Ovary (tissue), 9 donors: ENCODE measurements around the gene C4BPA. TPM values are rescaled to one million over a fixed set of nuclear protein-coding genes. Genes with fewer than 3 reads are reported as not detected.

Experiments
- DNase-seq, 5 donors: peaks; one replicate each; pipeline ENCODE4 v3.0.0-alpha.2; 2019 to 2020
- H3K27ac ChIP-seq, 2 donors: fragments of 200-600 bp; one replicate each; pipeline versions ENCODE4 v1.5.1 to v1.8.0; 2019 to 2022
- H3K27me3 ChIP-seq: fragments of 200-600 bp; one replicate; pipeline ENCODE4 v1.8.0; 2022
- H3K36me3 ChIP-seq: fragments of 200-600 bp; sonication (generic); one replicate; pipeline ENCODE4 v1.5.1; 2019
- H3K4me1 ChIP-seq: one replicate; pipeline ENCODE4 v1.8.1; 2013; ENCODE audit warnings: mild to moderate bottlenecking, moderate library complexity; ENCODE audit not compliant: insufficient read depth
- H3K4me3 ChIP-seq: fragments of 200-600 bp; sonication (generic); one replicate; pipeline ENCODE4 v1.5.1; 2017
- H3K9me3 ChIP-seq, 2 donors: fragments of 200-600 bp in 1 of 2; sonication (generic) in 1 of 2; one replicate each; pipeline versions ENCODE4 v1.5.1 to v1.8.1; 2013 to 2019; ENCODE audit warnings: mild to moderate bottlenecking in 1 of 2, moderate library complexity in 1 of 2
- EP300 ChIP-seq: sonication (generic); formaldehyde crosslinking; IDR thresholded peaks from one replicate; pipeline ENCODE4 v1.6.1; 2017; ENCODE audit warnings: antibody characterized with exemption
- POLR2A ChIP-seq: fragments of 450-650 bp; IDR thresholded peaks from one replicate; pipeline ENCODE4 v1.6.1; 2017; ENCODE audit warnings: antibody characterized with exemption, mild to moderate bottlenecking, moderate library complexity
- WGBS, 3 donors: extraction: QIAGEN DNeasy Blood & Tissue Kit in 1 of 3; methylation state at CpG; one replicate each; pipeline versions ENCODE4 v1.1.5 to v1.1.7; 2013 to 2017; 5-methylcytosine and 5-hydroxymethylcytosine counted together
- intact Hi-C, 4 donors: fragments of 100-400 bp; cut with DNase I; formaldehyde crosslinking; loops; one replicate each; pipeline versions ENCODE4 v1.11.0 to v1.15.1; 2022 to 2023
- polyA plus RNA-seq, 2 donors: library from polyadenylated mRNA; stranded (reverse); fragments of 200-250 nt in 1 of 2; fragments of 350-450 nt in 1 of 2; fragmentation: Illumina TruSeq in 1 of 2; extraction: RNeasy Lipid Tissue Mini Kit (QIAGEN cat#74804) in 1 of 2; gene quantifications; one replicate each; pipeline ENCODE4 v1.2.3, GENCODE V29; 2013 to 2014
- total RNA-seq, 7 donors: library from RNA; depleted of rRNA in 2 of 7; stranded (reverse); fragments of >200 nt in 2 of 7; fragmentation: NEBNext Ultra II Directional in 3 of 7; extraction: Animal tissue kit (Norgen Biotek cat#: 25700) in 3 of 7; gene quantifications; one replicate each; pipeline versions ENCODE4 v1.1.0 to v1.2.4, GENCODE V29; 2016 to 2023
- TF ChIP-seq, protein P1 (sequence below), 3 donors: fragments of 450-650 bp in 2 of 3; fragments of 200-600 bp in 1 of 3; IDR thresholded peaks; one replicate each; pipeline versions ENCODE4 v1.5.1 to v1.8.0; 2016 to 2022; ENCODE audit warnings: antibody characterized with exemption in 3 of 3, mild to moderate bottlenecking in 1 of 3
- donor health status: DM: no; HTN: no; CAD: no; lungs with moderate emphysema.
- donor health status: DM: no; HTN: no; CAD: no.
- donor health status: Bipolar disorder and iron deficiency.
- donor health status: DM: yes; HTN: yes; CAD: no.
- donor health status: DM: no; HTN: no; CAD: no.
- donor health status: DM: yes; HTN: yes; CAD: no.

C4BPA gene
- total and polyA plus RNA-seq, 9 donors = 0.23 to 3.5 (median 1.1) TPM

DNA sequence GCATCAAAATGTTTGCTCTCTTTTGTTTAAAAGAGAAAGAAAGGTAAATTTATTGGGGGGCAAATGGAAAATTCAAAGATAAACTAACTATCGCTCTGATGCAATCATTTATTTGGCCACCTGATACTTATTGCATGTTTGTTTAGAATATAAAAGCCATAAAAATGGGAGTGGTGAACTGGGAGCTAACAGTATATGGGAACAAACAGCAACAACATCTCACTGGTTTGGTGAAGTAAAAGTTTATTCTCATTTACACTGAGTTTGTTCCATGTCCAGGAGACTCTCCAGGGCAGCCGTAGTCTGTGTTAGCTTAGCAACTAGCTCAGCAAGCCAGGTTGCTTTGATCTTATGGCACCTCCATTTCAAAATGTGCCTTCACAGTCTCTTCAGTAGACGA, 20.4 kb downstream of the C4BPA start:
- DNase-seq = no peak
- Histone ChIP-seq H3K36me3 (no peaks in the 10 kb centered on the region), H3K27ac (no peak overlapping the region), H3K4me1 (no peaks in the 10 kb centered on the region), H3K27me3 (no peaks in the 10 kb centered on the region), H3K4me3 (no peak overlapping the region), H3K9me3 (peaks cover 0 to 9% of the 10 kb centered on the region in 2 donors)
- TF ChIP-seq, protein P1, sequence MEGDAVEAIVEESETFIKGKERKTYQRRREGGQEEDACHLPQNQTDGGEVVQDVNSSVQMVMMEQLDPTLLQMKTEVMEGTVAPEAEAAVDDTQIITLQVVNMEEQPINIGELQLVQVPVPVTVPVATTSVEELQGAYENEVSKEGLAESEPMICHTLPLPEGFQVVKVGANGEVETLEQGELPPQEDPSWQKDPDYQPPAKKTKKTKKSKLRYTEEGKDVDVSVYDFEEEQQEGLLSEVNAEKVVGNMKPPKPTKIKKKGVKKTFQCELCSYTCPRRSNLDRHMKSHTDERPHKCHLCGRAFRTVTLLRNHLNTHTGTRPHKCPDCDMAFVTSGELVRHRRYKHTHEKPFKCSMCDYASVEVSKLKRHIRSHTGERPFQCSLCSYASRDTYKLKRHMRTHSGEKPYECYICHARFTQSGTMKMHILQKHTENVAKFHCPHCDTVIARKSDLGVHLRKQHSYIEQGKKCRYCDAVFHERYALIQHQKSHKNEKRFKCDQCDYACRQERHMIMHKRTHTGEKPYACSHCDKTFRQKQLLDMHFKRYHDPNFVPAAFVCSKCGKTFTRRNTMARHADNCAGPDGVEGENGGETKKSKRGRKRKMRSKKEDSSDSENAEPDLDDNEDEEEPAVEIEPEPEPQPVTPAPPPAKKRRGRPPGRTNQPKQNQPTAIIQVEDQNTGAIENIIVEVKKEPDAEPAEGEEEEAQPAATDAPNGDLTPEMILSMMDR (IDR thresholded peaks at IDR 0.05) = no peak
- TF ChIP-seq POLR2A = no peak
- no peak for TF ChIP-seq EP300
- 87 to 96% (median 96%) methylated on average over 3 of the region's 3 CpGs for WGBS, 3 donors
- intact Hi-C loops = no loop called here

DNA sequence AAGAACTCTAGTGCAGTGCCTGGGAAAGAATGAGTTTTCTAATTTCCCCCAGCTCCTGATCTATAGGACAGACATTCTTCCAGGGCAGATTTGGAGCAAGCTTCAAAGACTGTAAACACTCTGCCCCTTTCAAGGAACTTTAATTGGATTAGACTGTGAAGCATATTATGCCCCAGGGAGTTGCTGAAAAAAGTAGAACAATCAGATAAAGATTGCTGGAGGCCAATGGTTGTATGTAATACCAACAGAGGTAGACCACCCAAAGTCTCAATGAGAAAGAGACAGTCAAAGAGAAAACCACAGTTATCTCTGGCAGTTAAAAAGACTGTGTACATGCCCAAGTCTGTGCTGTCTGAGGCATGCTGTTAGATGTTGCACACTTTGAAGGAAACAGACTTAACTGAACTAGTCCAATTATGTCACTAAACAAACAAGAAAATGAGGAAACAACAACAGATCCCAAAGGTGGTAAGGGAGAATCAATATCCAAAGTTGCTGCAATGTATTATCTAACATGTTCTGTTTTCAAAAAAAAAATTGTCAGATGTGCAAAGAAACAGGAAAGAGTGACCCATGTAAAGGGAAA, 24.4 kb downstream of the C4BPA start:
- TF ChIP-seq POLR2A = no peak
- TF ChIP-seq, protein P1 (IDR thresholded peaks at IDR 0.05) = no peak
- no peak for TF ChIP-seq EP300
- DNase-seq = no peak
- H3K9me3 ChIP-seq = peaks cover 0 to 9% of the 10 kb centered on the region in 2 donors
- intact Hi-C loops = no loop called here
- no peak overlapping the region for H3K4me3 ChIP-seq
- H3K27me3 ChIP-seq = no peaks in the 10 kb centered on the region
- H3K27ac ChIP-seq = no peak overlapping the region
- H3K36me3 ChIP-seq = no peaks in the 10 kb centered on the region
- no peaks in the 10 kb centered on the region for H3K4me1 ChIP-seq

DNA sequence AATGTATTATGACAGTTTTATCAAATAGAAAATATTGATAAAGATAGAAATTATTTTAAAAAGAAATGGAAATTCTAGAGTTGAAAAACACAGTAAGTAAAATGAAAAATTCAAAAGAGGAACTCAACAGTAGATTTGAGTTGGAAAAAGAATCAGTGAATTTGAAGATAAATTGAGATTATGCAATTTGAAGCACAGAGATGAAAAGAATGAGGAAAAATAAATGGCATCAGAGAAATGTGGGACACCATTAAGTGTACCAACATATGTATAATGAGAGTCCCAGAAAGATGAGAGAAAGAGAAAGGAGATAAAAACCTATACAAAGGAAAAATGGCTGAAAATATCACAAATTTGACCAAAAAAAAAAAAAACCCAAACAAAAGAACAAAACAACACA, 25.0 kb downstream of the C4BPA start:
- TF ChIP-seq EP300 (no peak), POLR2A (no peak)
- TF ChIP-seq, protein P1 (IDR thresholded peaks at IDR 0.05) = no peak
- no peaks in the 10 kb centered on the region for H3K4me1 ChIP-seq

DNA sequence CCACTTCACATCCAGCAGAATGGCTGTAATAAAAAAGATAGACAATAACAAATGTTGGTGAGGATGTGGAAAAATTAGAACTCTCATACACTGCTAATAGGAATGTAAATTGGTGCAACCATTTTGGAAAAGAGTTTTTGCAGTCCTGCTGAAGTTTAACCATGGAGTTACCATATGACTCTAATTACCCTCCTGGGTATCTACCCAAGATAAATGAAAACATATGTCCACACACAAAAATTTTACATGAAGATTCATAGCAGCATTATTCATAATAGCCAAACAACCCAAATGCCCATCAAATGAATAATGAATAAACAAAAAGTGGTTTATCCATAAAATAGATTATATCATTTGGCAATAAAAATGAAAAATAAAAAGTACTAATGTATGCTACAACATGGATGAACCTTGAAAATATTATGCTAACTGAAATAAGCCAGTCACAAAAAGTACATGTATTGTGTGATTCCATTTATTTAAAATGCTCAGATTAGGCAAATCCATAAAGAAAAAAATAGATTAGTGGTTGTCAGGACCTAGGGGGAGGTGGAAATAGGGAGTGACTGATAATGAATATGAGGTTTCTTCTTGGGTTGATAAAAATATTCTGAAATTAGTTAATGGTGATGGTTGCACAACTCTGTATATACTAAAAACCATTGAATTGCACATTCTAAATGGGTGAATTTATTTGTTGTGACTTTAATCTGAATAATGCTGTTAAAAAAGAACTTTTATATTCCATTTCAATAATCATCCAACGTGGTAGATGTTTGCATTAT, 26.4 kb downstream of the C4BPA start:
- DNase-seq = no peak
- no peak for TF ChIP-seq POLR2A
- TF ChIP-seq, protein P1 (IDR thresholded peaks at IDR 0.05) = no peak
- no peak for TF ChIP-seq EP300
- WGBS, 3 donors = 79 to 94% (median 85%) methylated on average over 1 of the region's 1 CpG
- H3K27ac ChIP-seq = no peak overlapping the region
- intact Hi-C loops = no loop called here
- H3K4me1 ChIP-seq = no peaks in the 10 kb centered on the region
- H3K27me3 ChIP-seq = no peaks in the 10 kb centered on the region
- no peaks in the 10 kb centered on the region for H3K36me3 ChIP-seq
- H3K4me3 ChIP-seq = no peak overlapping the region
- peaks cover 0 to 9% of the 10 kb centered on the region in 2 donors for H3K9me3 ChIP-seq

More for the DNA sequence above, 25.0 kb downstream of the C4BPA start:
- Histone ChIP-seq H3K36me3 (no peaks in the 10 kb centered on the region), H3K27ac (no peak overlapping the region), H3K9me3 (peaks cover 0 to 9% of the 10 kb centered on the region in 2 donors), H3K4me3 (no peak overlapping the region), H3K27me3 (no peaks in the 10 kb centered on the region)
- intact Hi-C loops = no loop called here
- DNase-seq = no peak
